PC-9 (cell line): ENCODE data around the gene RAP1GAP2.

Source experiments
- CTCF ChIP-seq: fragments of 200-600 bp; sonication (generic); conservative IDR thresholded peaks from 2 replicates; pipeline ENCODE4 v1.6.1; 2017; ENCODE audit warnings: mixed run types, antibody characterized with exemption, mild to moderate bottlenecking, moderate library complexity
- EZH2 ChIP-seq: fragments of 200-600 bp; sonication (generic); IDR thresholded peaks from 2 replicates; pipeline ENCODE4 v1.8.0; 2017; ENCODE audit warnings: antibody characterized with exemption, low read depth

GRCh38 chr17:2815781-2816185 is 19.5 kb downstream of the RAP1GAP2 start:
- TF ChIP-seq CTCF = no peak
- no peak for TF ChIP-seq EZH2
